GM12878 (cell line): ENCODE results near the gene SNAP23. TPM values are rescaled to one million over a fixed set of nuclear protein-coding genes. Genes with fewer than 3 reads are reported as not detected.

ENCODE experiments used
- ASH2L ChIP-seq: fragments of 300-600, 200-600 bp; sonication (generic); IDR thresholded peaks from 2 replicates; pipeline ENCODE4 v1.6.1; 2017; ENCODE audit warnings: low read depth, mild to moderate bottlenecking, borderline replicate concordance
- BHLHE40 ChIP-seq, 2 experiments: fragments of 450-650 bp in 1 of 2; IDR thresholded peaks; 2 replicates each; pipeline ENCODE4 v1.6.1; 2011 to 2017; ENCODE audit warnings: low read depth in 2 of 2, borderline replicate concordance in 1 of 2, improper control_type of control experiment in 1 of 2, low read length in 1 of 2, mild to moderate bottlenecking in 1 of 2
- CBFB ChIP-seq: IDR thresholded peaks from 2 replicates; pipeline ENCODE4 v1.6.1; 2016; ENCODE audit warnings: antibody characterized with exemption, low read depth
- CREM ChIP-seq: IDR thresholded peaks from 2 replicates; pipeline ENCODE4 v1.6.1; 2014; ENCODE audit warnings: antibody characterized with exemption, low read depth
- EGR1 ChIP-seq, 2 experiments: IDR thresholded peaks; 1 replicate in 1 of 2; 2 replicates in 1 of 2; pipeline ENCODE4 v1.6.1; 2011 to 2012; ENCODE audit warnings: low read depth in 2 of 2, low read length in 2 of 2, borderline replicate concordance in 1 of 2, mild to moderate bottlenecking in 1 of 2, moderate library complexity in 1 of 2
- GABPA ChIP-seq: IDR thresholded peaks from 2 replicates; pipeline ENCODE4 v1.6.1; 2014; ENCODE audit warnings: antibody characterized with exemption, low read depth, mild to moderate bottlenecking, inconsistent platforms
- HDAC6 ChIP-seq: fragments of 200-600 bp; sonication (generic); IDR thresholded peaks from one replicate; pipeline ENCODE4 v1.8.0; 2017; ENCODE audit warnings: antibody characterized with exemption; ENCODE audit not compliant: unreplicated experiment
- HDGF ChIP-seq: fragments of 450-650 bp; IDR thresholded peaks from 2 replicates; pipeline ENCODE4 v1.6.1; 2016; ENCODE audit warnings: antibody characterized with exemption
- KLF5 ChIP-seq: fragments of 450-650 bp; IDR thresholded peaks from 2 replicates; pipeline ENCODE4 v1.6.1; 2014; ENCODE audit warnings: mild to moderate bottlenecking; ENCODE audit not compliant: partially characterized antibody
- LARP7 ChIP-seq: fragments of 450-650 bp; IDR thresholded peaks from 2 replicates; pipeline ENCODE4 v1.6.1; 2017; ENCODE audit warnings: mild to moderate bottlenecking
- NBN ChIP-seq: fragments of 450-650 bp; IDR thresholded peaks from 2 replicates; pipeline ENCODE4 v1.6.1; 2016
- NFIC ChIP-seq: IDR thresholded peaks from 2 replicates; pipeline ENCODE4 v1.6.1; 2012; ENCODE audit warnings: low read depth, mild to moderate bottlenecking, inconsistent platforms, low read length, moderate library complexity
- NR2C1 ChIP-seq: fragments of 450-650 bp; IDR thresholded peaks from 2 replicates; pipeline ENCODE4 v1.6.1; 2017; ENCODE audit warnings: antibody characterized with exemption, mild to moderate bottlenecking, moderate library complexity
- PAX5 ChIP-seq: IDR thresholded peaks from 2 replicates; pipeline ENCODE4 v1.6.1; 2011; ENCODE audit warnings: low read depth, low read length, borderline replicate concordance
- PAX8 ChIP-seq: fragments of 450-650 bp; IDR thresholded peaks from 2 replicates; pipeline ENCODE4 v1.6.1; 2017; ENCODE audit warnings: mild to moderate bottlenecking, moderate library complexity
- PKNOX1 ChIP-seq: fragments of 450-650 bp; IDR thresholded peaks from 2 replicates; pipeline ENCODE4 v1.6.1; 2016; ENCODE audit warnings: mild to moderate bottlenecking
- POLR2AphosphoS5 ChIP-seq: IDR thresholded peaks from 2 replicates; pipeline ENCODE4 v1.6.1; 2011; ENCODE audit warnings: mild to moderate bottlenecking, low read length, inconsistent platforms
- RCOR1 ChIP-seq: conservative IDR thresholded peaks from 2 replicates; pipeline ENCODE4 v1.6.1; 2012; ENCODE audit warnings: low read depth, low read length, improper control_type of control experiment
- SIN3A ChIP-seq: IDR thresholded peaks from 2 replicates; pipeline ENCODE4 v1.6.1; 2012; ENCODE audit warnings: low read depth, low read length, improper control_type of control experiment
- SKIL ChIP-seq: fragments of 450-650 bp; IDR thresholded peaks from 2 replicates; pipeline ENCODE4 v1.6.1; 2017; ENCODE audit warnings: mild to moderate bottlenecking, low read depth, inconsistent platforms; ENCODE audit not compliant: poor library complexity, severe bottlenecking
- SUPT20H ChIP-seq: IDR thresholded peaks from 2 replicates; pipeline ENCODE4 v1.6.1; 2011; ENCODE audit warnings: low read depth, mild to moderate bottlenecking, low read length, moderate library complexity, borderline replicate concordance; ENCODE audit not compliant: control insufficient read depth
- TARDBP ChIP-seq: IDR thresholded peaks from 2 replicates; pipeline ENCODE4 v1.6.1; 2016; ENCODE audit warnings: borderline replicate concordance
- ZBTB40 ChIP-seq: fragments of 450-650 bp; IDR thresholded peaks from 2 replicates; pipeline ENCODE4 v1.6.1; 2016; ENCODE audit warnings: mild to moderate bottlenecking, moderate library complexity, borderline replicate concordance
- polyA plus RNA-seq, 11 experiments: library from polyadenylated mRNA; depleted of rRNA in 4 of 11; unstranded in 6 of 11; stranded (reverse) in 5 of 11; fragments of >200 nt; fragmentation: Nextera tagmentation in 4 of 11; fragmentation: Illumina TruSeq in 1 of 11; extraction: Ambion mirVana in 4 of 11; extraction: Trizol in 1 of 11; gene quantifications; 1 replicate in 1 of 11; 2 replicates in 10 of 11; pipeline versions ENCODE4 v1.2.1 to v1.2.3, GENCODE V29; 2011 to 2016; ENCODE audit warnings: inconsistent platforms in 2 of 11, missing spikeins in 2 of 11, low read depth in 1 of 11
- total RNA-seq, 4 experiments: library from RNA; depleted of rRNA in 3 of 4; stranded (reverse); fragments of >200 nt in 3 of 4; fragmentation: Illumina TruSeq in 1 of 4; extraction: Trizol in 1 of 4; gene quantifications; 2 replicates each; pipeline versions ENCODE4 v1.2.1 to v1.2.3, GENCODE V29; 2013 to 2021

Gene SNAP23
- total and polyA plus RNA-seq, 10 of the 15 experiments (the other 5 are each of a cell fraction or from before 2014, with no cell fraction given), result 51.9 to 127 (median 74.6) TPM

- TF ChIP-seq ZBTB40, result peak; percentile 100
- TF ChIP-seq GABPA, result peak; percentile 31; the same call in 1 of the 2 replicates
- no peak for TF ChIP-seq SUPT20H
- peak; percentile 29; the same call in 1 of the 2 replicates for TF ChIP-seq NFIC
- peak; percentile 57 for TF ChIP-seq SKIL
- peak; percentile 94 for TF ChIP-seq POLR2AphosphoS5
- TF ChIP-seq HDGF, result no peak
- peak; percentile 50 for TF ChIP-seq SIN3A
- TF ChIP-seq EGR1 (IDR thresholded peaks at IDR 0.05; ENCODE audit: borderline replicate concordance in 1 of 2, low read depth in 2 of 2, low read length in 2 of 2), result peak in 1 of 2 experiments; percentile 41; a peak in 1 of 3 replicates
- peak; percentile 97 for TF ChIP-seq TARDBP
- TF ChIP-seq HDAC6, result no peak
- TF ChIP-seq BHLHE40 (IDR thresholded peaks at IDR 0.05; ENCODE audit: borderline replicate concordance in 1 of 2, low read depth in 2 of 2, low read length in 1 of 2), result peak; percentile 64 to 67; a peak in 2 of 4 replicates
- TF ChIP-seq LARP7, result 0 out of 2 replicates have a peak, but pooled peaks have one; percentile 45
- TF ChIP-seq PAX8, result peak; percentile 85
- TF ChIP-seq NR2C1, result no peak
- peak; percentile 65; the same call in 1 of the 2 replicates for TF ChIP-seq CBFB
- TF ChIP-seq NBN, result peak; percentile 85
- TF ChIP-seq PKNOX1, result peak; percentile 29; the same call in 1 of the 2 replicates
- TF ChIP-seq KLF5, result peak; percentile 22
- TF ChIP-seq ASH2L, result peak; percentile 27; the same call in 1 of the 2 replicates
- TF ChIP-seq CREM, result peak; percentile 97
- 0 out of 2 replicates have a peak, but pooled peaks have one; percentile 66 for TF ChIP-seq RCOR1
- TF ChIP-seq PAX5, result peak; percentile 65; the same call in 1 of the 2 replicates
These were observed 4.5 kb upstream of the SNAP23 start, which contains the start of gene ZNF106 (continued) for GRCh38 chr15:42490671-42491538.
